AG20443 (cell line): ENCODE results near the gene ABHD4.
"Not testable (repeated sequence)": the region's sequence is repeated elsewhere in the genome, so short reads cannot be mapped to it uniquely, and the experiment has no call there.

Source experiments
- DNase-seq: peaks from one replicate; pipeline ENCODE4 v3.0.0; 2012; ENCODE audit warnings: low spot score, mixed read lengths

ABHD4 gene, protein sequence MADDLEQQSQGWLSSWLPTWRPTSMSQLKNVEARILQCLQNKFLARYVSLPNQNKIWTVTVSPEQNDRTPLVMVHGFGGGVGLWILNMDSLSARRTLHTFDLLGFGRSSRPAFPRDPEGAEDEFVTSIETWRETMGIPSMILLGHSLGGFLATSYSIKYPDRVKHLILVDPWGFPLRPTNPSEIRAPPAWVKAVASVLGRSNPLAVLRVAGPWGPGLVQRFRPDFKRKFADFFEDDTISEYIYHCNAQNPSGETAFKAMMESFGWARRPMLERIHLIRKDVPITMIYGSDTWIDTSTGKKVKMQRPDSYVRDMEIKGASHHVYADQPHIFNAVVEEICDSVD

DNA sequence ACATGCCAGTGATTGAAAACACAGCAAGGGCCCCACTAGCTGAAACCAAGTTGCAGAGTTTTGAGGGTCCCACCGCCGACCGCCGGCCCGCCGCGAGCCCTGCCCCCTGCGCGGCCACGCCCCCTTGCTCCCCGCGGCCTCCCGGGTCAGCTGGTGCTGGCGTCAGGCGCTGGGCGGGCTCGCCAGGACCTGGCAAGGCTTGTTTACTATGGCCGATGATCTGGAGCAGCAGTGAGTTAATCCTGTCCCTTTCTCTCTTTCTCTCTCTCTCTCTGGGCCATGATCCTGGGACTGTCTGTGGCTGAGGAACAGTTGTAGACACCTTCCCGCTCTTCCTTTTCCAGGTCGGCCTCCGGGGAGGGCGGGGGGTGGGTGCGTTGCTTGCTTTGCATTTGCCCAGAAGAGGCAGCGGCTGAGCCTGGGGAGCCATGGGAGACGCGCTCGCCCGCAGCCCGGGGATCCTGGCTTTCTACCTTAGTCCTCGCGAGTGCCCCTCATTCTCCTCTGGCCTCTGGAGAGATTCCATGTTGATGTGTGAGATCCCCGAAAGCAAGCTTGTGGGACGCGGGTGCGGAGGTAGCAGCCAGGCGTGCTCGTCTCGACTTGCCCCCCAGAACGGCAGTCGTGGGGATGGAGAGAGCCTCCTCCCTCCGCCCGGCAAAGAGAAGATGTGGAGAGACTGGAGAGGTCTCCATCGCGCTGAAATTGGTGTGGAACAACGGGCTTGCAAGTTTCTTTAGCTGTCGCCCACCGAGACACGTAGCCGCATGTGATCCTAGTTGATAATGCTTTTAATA is at the start of gene ABHD4:
Gene ABHD4, plus strand, starts transcription at position 202 of the 797 bp plus-strand sequence. Its CDS starts 7 bp downstream, at position 209.
- peak; percentile 93 for DNase-seq

DNA sequence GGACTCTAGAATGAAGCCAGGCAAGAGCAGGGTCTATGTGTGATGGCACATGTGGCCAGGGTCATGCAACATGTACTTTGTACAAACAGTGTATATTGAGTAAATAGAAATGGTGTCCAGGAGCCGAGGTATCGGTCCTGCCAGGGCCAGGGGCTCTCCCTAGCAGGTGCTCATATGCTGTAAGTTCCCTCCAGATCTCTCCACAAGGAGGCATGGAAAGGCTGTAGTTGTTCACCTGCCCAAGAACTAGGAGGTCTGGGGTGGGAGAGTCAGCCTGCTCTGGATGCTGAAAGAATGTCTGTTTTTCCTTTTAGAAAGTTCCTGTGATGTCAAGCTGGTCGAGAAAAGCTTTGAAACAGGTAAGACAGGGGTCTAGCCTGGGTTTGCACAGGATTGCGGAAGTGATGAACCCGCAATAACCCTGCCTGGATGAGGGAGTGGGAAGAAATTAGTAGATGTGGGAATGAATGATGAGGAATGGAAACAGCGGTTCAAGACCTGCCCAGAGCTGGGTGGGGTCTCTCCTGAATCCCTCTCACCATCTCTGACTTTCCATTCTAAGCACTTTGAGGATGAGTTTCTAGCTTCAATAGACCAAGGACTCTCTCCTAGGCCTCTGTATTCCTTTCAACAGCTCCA is 48.7 kb upstream of the ABHD4 start:
- DNase-seq: no peak

DNA sequence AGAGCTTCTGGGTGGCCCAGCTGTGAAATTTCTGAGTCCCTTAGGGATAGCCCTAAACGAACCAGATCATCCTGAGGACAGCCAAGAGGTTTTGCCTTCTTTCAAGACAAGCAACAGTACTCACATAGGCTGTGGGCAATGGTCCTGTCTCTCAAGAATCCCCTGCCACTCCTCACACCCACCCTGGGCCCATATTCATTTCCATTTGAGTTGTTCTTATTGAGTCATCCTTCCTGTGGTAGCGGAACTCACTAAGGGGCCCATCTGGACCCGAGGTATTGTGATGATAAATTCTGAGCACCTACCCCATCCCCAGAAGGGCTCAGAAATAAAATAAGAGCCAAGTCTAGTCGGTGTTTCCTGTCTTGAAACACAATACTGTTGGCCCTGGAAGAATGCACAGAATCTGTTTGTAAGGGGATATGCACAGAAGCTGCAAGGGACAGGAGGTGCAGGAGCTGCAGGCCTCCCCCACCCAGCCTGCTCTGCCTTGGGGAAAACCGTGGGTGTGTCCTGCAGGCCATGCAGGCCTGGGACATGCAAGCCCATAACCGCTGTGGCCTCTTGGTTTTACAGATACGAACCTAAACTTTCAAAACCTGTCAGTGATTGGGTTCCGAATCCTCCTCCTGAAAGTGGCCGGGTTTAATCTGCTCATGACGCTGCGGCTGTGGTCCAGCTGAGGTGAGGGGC is 48.0 kb upstream of the ABHD4 start:
- DNase-seq: no peak

DNA sequence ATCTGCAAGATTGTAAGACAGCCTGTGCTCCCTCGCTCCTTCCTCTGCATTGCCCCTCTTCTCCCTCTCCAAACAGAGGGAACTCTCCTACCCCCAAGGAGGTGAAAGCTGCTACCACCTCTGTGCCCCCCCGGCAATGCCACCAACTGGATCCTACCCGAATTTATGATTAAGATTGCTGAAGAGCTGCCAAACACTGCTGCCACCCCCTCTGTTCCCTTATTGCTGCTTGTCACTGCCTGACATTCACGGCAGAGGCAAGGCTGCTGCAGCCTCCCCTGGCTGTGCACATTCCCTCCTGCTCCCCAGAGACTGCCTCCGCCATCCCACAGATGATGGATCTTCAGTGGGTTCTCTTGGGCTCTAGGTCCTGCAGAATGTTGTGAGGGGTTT is 46.5 kb upstream of the ABHD4 start:
- no peak for DNase-seq

DNA sequence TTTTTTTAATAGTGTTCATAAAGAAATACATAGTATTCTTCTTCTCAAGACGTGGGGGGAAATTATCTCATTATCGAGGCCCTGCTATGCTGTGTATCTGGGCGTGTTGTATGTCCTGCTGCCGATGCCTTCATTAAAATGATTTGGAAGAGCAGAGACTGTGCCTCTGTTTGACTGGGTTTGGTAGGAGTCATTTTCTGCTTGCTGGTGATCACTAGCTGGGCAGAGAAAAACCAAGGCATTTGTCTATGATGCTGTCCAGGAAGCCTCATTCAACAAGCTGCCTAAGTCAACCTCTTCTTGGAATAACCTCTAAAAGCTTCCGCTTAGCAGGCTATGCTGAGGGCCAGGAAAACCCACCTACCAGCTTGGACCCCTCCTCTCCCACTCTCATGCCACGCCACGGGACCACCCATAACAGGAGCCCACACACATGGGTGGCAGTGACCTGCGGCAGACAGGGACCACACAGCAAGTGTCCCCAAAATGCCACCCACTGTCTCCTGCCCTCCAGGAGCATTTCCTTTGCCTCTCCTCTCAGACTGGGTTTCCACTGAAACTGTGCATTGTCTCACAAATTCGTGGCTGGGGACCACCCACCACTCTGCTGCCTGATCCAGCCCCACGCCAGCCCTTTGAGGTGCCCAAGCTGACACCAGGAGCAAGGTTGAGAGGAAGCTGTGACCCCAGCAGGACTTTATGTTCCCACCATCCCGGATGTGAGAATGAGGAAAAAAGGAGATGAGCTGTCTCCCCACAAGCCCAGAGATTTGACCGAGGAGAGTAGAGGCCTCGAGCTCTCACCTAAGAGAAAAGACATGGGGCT is 45.9 kb upstream of the ABHD4 start:
- DNase-seq: no peak

DNA sequence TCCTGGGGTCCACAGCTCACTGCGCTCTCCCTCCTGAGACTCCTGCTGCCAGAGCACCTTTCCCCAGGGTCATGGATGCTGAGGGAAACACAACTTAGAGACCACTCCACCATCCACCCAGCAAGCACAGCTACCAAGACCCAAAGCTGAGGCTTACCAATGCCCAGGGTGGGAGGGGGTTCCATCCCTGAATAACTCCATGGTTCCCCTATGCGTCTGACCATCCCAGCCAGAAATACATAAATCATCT is 45.3 kb upstream of the ABHD4 start:
- DNase-seq: no peak

DNA sequence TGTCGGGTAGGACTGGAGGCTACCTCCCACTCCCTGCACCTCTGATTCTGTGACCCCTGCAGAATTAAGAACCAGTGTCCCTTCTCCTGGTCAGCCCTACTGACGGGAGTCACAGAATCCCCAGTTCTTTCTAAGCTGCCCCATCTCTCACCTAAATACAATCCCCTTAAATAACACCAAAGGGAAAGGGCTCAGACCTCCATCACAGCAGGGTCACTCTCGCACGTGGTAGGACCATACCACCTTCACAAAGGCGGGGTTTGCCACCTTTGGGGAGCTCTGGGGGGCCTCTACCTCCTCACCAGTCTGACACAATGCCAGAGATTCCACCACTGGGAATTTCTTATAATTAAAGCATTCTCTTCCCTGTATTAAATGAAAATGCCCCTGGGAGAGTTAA is 44.7 kb upstream of the ABHD4 start:
- DNase-seq: no peak

DNA sequence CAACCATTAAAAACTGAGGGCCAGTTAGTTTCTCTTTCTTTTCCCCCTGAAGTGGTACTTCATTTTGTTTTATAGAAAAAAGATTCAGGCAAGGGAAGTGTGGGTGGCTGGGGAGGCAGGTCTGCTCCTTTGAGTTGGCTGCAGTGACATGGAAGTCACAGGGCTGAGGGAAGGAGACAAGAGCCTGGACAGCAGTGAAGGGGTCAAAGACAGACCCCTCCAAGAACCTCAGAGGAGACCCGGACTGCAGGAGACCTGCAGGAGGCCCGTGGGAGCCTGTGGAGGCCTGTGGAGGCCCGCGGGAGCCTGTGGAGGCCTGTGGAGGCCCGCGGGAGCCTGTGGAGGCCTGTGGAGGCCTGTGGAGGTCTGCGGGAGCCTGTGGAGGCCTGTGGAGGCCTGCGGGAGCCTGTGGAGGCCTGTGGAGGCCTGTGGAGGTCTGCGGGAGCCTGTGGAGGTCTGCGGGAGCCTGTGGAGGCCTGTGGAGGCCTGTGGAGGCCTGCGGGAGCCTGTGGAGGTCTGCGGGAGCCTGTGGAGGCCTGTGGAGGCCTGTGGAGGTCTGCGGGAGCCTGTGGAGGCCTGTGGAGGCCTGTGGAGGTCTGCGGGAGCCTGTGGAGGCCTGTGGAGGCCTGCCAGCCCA is 44.1 kb upstream of the ABHD4 start:
- DNase-seq: not testable (repeated sequence)

DNA sequence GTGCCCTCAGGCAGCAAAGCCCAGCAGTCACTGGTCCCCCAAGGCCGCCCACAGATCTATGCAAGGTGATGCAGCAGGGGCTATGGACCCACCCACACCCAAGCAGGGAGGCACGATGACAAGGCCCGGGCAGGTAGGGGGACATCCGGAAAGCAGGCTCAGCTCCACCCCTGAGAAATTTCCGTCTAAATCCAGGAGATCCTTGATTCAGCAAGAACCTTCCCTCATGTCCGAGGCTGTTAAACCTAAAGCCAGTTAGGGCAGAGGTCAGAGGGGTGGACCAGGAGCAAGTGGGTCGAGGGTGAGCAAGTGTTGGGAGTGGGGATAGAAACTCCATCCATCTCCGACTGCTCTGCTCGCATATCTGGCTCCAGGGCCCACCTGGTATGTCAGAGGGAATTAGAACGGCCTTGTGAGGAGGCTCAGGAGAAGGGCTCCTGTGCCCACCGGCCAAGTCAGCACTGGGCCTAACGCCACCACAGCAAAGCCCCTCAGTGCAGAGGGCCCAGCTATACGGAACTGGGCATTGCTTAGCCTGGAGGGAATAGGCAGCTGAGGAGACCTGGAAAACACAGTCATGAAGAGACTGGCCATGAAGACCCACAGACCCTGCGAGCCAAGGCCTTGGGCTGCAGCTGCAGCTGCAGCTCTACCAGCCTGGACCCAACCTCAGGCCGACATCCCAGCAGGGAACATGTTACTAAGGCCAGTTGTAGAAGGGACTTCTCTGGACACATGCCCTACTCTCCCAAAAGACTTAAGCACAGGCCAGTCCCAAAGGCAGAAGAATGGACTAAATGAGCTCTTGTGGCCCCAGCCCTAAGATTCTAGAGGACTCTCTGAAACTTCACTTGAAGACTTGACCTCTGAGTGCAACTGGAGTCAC is 43.4 kb upstream of the ABHD4 start:
- no peak for DNase-seq

DNA sequence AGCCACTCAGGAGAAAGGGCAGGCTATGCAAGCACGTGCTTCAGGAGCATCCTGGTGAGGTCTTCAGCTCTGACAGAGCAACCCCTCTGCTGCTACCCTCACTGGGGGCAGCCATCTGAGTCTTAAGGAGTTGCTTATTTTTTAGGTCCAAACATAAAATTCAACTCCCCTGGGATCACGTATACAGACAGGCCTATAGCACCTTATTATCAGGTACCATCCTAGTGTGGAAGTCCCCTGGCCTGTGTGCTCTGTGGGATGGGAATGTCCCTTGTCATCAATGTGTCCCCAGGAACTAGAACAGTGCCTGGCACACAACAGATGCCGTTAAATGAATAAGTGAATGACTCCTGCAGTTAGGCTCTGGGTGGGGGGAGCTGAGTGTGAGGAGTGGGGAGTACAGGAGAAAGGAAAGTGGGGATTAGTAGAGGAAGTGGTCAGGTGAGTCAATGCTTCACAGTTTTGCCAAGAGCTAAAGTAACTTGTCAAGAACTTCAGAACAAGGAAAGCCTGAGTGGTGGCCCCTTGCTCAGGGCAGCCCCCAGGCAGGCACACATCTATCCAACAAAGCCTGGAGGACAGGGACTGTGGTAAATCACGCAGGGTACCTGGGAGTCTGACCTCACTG is 42.6 kb upstream of the ABHD4 start:
- no peak for DNase-seq

DNA sequence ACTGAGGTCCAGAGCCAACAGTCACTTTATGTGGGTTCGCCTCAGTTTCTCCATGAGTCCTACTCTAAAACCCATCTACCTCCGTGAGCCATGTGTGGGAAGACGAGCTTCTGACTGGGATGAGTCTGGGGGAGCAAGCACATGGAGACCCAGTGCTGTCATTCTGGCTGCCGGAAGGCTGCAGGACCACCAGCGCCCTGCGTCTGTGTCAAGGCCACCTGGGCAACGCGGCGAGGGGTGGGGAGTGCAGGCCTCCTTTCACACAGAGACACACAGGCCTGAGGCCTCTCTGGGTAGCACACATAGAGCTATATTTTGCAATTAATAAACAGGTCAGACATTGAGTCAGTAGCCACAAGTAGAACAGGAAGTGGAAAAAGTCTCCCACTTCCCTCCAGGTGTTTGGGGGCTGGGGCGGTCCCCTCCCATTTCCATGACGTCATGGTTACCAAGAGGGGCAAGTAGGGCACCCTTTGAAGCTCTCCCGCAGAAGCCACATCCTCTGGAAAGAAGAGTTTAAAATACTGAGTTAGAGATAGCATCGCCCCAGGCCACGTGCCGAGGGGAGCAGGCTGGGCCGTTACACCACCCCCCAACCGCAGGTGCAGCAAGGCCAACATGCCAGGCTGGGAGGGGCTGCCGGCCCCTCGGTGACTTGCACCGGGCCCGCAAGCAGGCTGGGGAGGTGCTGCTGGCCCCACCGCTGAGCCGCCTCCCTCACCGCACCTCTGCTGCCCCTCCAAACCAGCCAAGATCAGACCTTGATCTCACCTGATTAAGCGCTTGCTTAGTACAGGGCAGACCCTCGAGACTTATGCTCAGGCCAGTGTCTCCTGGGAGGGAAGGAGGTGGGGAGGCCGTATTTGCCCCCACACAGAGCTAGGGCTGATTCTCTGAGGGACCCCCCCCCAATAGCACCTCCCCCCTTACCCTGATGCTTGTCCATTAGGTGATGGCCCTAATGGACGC is 41.8 kb upstream of the ABHD4 start:
- no peak for DNase-seq

DNA sequence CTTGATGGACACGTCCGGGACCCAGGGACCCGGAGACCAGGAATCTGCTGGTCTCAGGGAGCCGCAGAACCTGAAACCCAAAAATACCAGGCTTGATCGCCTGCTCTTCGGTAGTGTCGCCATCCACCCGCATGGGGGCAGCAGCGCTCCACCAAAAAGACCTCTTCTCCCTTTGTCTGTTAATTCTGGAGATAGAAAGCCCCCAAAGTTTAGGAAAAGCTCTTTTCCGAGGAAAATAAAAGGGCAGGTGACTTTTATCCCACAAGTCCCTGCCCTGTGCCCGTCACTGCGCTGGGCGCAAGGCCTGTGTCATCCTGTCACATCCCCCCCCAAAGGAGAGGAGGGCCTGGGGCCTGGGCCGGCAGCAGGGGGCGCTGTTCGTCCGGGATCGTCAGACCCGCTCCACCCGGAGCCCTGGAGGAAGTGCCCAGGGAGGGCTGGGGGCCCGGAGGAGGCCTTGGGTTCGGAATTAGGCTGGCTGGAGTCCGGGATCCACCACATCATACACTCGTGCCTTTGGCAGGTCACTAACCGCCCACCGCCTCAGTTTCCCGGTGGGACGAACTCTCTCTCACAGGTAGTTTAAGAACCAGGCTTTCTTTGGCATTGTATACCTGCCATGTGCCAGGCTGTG is 41.0 kb upstream of the ABHD4 start:
- peak; percentile 92 for DNase-seq

DNA sequence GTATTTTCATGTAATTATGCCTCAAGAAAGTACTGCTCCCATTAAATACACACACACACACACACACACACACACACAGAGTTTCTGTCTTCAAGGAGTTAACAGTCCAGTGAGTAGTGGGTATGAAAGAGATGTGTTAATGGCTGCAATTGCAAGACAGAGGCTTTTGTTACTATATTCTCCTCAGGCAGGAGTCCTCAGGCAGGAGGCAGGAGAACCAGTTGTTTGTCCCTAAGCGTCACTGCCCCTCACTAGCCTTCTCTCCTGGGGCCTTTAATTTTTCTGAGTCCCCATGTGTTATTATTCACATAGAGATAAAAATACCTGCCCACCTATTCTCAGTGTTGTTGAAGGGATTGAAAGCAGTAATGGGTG is 40.3 kb upstream of the ABHD4 start:
- DNase-seq: no peak

DNA sequence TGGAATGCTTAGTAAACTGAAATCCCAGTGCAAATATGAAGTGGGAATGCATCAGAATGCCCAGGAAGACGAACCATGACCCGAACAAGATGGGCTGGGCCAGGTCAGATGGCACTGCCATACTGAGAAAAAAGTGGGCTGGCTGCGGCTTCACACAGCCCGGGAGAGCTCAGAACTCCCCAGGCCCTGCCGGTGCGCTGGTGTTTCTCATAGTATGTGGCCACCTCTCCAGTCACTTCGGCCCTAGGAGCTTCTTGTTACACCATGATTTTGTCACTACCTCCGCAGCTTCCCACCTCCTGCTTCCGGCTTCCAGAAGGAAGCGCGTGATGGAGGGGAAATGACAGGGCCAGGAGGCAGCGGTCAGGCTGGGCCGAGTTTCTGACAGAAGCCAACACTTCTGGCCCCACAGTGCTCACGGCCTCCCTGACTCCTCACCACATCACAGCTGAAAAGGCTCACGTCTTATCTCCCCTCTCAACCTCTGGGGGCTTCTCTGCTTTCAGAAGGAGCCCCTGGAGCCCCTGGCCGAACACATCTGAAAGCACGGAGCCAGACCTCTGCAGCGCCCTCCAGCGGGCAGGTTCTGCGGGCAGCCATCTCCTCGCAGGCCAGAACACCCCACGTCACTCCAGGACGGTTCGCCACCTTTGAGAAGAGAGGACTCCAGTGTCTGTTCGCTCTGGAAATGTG is 39.7 kb upstream of the ABHD4 start:
- DNase-seq: no peak

DNA sequence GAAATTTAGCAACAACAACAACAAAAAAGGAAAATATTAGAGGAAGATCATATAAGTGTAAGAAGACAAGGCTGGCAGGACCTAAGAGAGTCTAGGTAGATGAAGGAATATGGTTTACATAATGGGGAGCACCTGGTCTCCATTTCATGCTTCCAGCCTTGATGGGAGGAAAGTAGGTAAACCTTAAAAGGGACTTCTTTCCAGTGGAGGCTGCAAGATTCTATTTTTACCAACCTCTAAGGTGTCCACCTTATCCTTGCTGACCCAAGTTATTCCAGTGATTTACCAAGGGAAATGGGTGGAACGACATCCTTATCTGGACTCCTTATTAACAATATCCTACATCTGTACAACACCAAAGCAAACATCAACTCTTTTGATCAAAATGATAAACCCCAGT is 39.1 kb upstream of the ABHD4 start:
- no peak for DNase-seq

DNA sequence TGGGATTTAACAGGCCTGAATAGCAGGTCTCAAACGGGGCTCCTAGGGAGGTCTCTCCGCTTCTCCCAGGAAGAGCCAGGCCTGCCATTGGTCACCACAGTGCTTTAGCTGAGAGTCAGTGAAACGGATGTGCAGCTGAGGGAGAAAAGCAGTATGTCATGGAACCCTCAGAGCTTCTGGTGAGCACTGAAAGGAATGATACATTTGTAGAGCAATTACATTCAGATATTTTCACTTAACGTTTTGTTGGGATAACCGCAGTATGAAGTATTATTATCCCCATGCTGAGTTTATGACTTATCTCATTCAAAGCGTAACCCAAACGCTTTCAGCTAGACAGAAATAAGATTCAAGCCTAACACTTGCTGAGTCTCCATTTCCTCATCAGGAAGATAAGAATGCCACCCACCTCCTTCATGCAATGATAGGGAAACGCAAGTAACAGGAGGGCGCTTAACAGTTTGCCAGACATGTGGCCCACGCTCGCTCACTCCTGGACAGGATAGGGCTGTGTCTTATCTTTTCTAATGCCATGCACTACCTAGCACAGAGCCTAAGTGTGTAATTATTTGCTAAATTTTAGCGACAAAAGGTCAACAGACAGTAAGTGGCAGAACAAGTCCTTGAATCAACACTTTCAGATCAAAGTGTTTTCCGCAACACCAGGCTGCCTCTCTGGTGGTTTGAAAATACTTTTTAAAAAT is 37.3 kb upstream of the ABHD4 start:
- DNase-seq: no peak

DNA sequence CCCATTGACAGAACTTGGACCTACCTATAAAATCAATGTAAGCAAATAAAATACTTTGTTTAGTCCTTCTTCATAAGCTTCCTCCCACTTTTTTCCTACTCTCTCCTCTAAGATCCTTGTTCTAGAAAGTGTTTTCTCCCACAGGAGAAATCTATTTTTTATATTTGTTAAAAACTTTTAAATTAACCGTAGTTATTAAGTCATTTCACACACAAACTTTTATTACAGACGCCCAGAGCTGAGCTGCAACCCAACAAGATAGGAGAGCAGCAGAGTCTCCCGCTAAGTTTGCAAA is 36.8 kb upstream of the ABHD4 start:
- DNase-seq: no peak
